Measurements from ENCODE around the gene APBB1IP.

GRCh38 chr10:26534384-26534783 is 96.2 kb downstream of the APBB1IP start:
- TF ChIP-seq CTCF (conservative IDR thresholded peaks at IDR 0.05; ENCODE audit: low read depth, low read length) (peak; percentile 34), EZH2phosphoT487 (IDR thresholded peaks at IDR 0.05; ENCODE audit: borderline replicate concordance, low read length) (no peak)

All from PC-3 (cell line).